Breast epithelium (tissue), 3 donors: ENCODE results near the gene ZNF143.

Experiments
- CTCF ChIP-seq, 3 donors: fragments of 450-650 bp; IDR thresholded peaks; one replicate each; pipeline ENCODE4 v1.5.1; 2016 to 2017; ENCODE audit warnings: antibody characterized with exemption in 3 of 3, mild to moderate bottlenecking in 3 of 3, moderate library complexity in 3 of 3
- POLR2A ChIP-seq: fragments of 450-650 bp; IDR thresholded peaks from one replicate; pipeline ENCODE4 v1.6.1; 2016; ENCODE audit warnings: antibody characterized with exemption, mild to moderate bottlenecking, moderate library complexity
- POLR2AphosphoS5 ChIP-seq, 3 donors: sonication (generic); formaldehyde crosslinking; IDR thresholded peaks; one replicate each; pipeline ENCODE4 v1.6.1; 2017; ENCODE audit warnings: antibody characterized with exemption in 3 of 3

GRCh38 chr11:9573775-9574621, 113.2 kb downstream of the ZNF143 start:
- peak in 1 of 3 donors; percentile 15 for TF ChIP-seq CTCF (IDR thresholded peaks at IDR 0.05)
- TF ChIP-seq POLR2A, result no peak
- no peak for TF ChIP-seq POLR2AphosphoS5 (IDR thresholded peaks at IDR 0.05)
